GM19238 (cell line): ENCODE measurements around the gene INHBC.
"Not testable (repeated sequence)": the region's sequence is repeated elsewhere in the genome, so short reads cannot be mapped to it uniquely, and the experiment has no call there.

Experiments
- DNase-seq: peaks from one replicate; pipeline ENCODE4 v3.0.0; 2011; ENCODE audit warnings: low spot score; ENCODE audit not compliant: insufficient read length

INHBC gene

GRCh38 chr12:57487055-57487596 is 52.5 kb downstream of the INHBC start:
- no peak for DNase-seq

DNA sequence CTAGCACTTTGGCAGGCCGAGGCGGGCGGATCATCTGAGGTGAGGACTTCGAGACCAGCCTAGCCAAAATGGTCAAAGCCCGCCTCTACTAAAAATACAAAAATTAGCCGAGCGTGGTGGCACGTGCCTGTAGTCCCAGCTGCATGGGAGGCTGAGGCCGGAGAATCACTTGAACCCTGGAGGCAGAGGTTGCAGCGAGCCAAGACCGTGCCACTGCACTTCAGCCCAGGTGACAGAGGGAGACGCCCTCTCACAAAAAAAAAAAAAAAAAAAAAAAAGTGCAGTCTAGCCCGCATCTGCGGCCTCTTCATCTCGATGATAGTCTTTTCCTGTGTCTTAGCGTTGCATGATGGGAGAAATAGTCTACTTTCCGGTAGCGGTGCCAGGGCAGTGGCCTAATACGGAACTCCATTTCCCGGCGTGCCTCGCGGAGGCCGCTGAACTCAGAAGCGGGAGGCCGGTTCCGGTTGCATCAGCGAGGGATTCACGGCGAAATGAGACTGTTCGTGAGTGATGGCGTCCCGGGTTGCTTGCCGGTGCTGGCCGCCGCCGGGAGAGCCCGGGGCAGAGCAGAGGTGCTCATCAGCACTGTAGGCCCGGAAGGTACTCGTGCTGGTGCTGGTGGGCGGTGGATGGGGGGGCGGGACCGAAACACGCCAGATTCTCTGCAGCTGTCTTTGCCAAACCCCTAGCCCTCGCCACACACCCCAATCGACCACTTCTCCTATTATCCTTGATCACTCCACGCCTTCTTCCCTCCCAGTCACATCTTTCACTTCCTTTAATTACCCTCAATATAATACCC is 53.2 kb downstream of the INHBC start, which contains the start of gene MARS1:
TSS of gene MARS1 (plus strand) at position 472 of the 805 bp plus-strand sequence. CDS start at position 495, 23 bp downstream.
- peak; percentile 86 for DNase-seq

DNA sequence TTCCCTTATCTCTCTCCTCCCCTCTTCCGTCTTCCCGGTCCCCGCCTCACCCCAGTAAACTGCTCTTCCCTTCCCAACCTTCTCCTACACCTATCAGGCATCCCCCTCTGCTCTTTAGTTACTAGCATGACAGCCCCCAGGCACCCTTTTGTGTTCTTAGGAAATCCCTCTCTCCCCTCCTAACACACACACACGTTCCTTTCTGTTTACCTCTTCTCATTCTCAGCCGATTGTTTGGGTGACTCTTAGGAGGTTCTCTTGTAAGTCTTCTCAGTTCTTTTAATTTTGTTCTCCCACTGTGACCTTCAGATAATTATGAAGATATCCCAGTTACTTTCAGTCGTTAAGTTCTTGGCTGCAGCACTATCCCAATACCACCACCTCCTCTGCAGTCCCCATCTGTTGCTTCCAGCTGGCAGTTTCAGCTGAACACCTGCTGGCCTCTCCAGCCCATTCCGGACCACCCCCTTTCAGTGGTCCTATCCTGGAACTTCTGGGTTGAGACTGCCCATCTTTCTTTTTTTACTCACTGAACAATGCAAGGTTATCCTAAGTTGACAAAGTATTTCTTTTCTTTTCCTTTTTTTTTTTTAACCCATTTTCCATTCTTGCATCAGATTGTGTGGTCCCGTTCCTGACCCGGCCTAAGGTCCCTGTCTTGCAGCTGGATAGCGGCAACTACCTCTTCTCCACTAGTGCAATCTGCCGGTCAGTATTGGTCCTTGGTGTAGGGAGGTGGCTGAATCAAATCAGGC is 54.0 kb downstream of the INHBC start:
- no peak for DNase-seq

GRCh38 chr12:57489157-57489641 is 54.6 kb downstream of the INHBC start:
- no peak for DNase-seq

- no peak for DNase-seq
Measured at GRCh38 chr12:57490126-57490525, 55.5 kb downstream of the INHBC start.

DNA sequence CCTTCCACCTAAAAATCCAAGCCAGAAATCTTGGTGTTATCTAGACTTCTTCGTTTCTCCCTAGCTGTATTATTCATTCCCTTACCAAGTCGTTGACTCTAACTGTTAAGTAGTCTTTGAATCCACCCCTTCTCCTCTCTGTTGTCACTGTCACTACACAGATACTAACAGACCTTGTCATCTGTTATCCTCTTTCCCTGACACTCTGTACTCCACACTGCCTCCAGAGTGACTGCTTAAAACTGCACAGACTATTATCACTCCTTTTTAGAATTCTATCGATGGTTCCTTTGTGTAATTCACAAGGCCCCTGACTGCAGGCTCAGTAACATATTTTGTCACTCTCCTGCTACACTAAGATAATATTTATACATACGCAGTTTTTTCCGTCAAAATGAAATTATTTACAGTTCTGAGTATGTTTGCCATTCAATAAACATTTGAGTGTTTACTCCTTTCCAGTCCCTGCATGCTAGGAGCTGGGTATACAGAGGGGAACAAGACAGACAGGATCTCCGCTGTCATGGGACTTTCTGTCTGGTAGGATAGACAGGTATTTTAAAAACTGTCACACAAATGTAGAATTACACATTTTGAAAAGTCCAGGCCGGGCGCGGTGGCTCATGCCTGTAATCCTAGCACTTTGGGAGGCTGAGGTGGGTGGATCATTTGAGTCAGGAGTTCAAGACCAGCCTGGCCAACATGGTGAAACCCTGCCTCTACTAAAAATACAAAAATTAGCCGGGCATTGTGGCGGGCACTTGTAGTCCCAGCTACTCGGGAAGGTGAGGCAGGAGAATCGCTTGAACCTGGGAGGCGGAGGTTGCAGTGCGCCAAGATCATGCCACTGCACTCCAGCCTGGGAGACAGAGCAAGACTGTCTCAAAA is 57.1 kb downstream of the INHBC start:
- DNase-seq = no peak

GRCh38 chr12:57495051-57495701 is 60.6 kb downstream of the INHBC start:
- not testable (repeated sequence) for DNase-seq

DNA sequence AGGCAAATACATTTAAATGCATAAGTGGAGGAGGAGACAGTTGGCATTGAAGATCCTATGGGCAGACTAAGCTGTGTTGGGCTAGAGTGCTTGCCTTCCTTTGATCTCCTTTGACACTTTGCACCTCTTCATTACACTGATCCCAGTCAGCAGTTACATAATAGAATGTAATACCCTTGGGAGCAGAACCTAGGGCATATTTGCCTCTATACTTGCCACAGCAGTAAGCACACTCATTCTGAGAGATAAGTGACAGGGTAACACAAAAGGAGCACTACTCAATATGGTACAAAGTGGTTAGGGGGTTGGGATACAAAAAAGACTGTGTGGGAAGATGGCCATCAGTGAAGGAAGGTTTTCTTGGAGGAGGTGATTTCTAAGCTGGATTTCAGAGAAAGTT is 62.2 kb downstream of the INHBC start:
- DNase-seq = no peak

DNA sequence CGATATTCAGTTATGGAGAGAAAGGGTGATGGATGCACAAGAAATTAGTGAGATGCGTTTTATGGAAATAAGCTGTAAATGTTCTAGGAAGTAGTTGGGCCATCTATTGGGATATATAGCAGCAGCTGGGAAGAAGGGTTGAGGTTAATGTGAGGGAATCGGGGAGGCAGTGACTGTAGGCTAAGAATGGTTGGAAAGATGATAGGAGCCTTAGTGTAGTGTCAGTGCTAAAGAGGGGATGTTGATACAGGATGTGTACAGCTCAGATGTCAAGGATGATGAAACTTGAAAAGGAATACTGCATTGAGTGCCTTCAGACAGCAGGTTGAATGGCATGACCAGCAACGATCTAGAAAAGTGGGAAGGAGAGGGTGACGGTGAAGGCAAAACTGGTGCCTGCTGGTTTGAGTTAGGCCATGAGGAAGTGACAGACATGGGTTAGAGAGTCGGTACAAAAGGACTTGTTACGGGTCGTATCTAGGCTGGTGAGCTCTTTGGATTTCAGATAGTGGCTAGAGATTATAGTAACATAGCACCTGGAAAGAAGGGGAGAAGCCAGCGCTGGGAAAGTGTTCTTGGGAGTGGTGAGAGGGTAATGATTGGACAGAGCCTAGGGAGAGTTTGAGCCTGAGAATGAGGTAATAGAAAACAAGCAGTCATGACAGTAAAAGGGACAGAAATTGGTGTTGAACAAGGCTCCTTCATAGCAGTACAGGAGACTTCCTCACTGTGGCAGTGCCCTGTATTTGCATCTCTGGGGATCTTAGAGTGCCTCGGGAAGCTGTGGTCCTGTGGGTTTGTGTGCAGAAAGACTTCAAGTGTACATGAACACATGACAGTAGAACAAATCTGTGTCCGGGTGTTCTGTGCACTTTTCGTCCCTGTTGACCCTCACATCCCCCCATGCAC is 62.9 kb downstream of the INHBC start:
- DNase-seq = no peak

DNA sequence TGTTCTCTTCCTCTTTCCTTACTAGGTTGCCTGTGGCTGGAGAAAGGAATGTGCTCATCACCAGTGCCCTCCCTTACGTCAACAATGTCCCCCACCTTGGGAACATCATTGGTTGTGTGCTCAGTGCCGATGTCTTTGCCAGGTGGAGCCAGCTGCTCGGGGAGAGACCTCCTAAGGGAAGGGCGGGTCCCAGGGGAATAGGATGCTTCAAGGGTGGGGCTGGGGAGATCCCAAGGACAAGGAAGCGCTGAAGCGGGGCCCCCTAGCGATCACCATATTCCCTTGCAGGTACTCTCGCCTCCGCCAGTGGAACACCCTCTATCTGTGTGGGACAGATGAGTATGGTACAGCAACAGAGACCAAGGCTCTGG is 63.5 kb downstream of the INHBC start:
- DNase-seq = no peak

- no peak for DNase-seq
Measured at GRCh38 chr12:57498571-57498970, 64.0 kb downstream of the INHBC start.

GRCh38 chr12:57500213-57500612 is 65.6 kb downstream of the INHBC start:
- DNase-seq = no peak
